D721Med (cell line): ENCODE data around the gene LALBA.

Experiments
- DNase-seq: peaks from one replicate; pipeline ENCODE4 v3.0.0; 2011; ENCODE audit warnings: low spot score; ENCODE audit not compliant: insufficient read length
- FAIRE-seq: peaks from 2 replicates; lab custom pipeline; 2011; peaks lifted over from hg19 to GRCh38; lab: Jason Lieb, UNC
- TF ChIP-seq, protein P1 (sequence below): IDR thresholded peaks from 2 replicates; pipeline ENCODE4 v1.5.1; 2012; ENCODE audit warnings: mild to moderate bottlenecking, control low read depth; ENCODE audit not compliant: insufficient read depth; ENCODE audit errors: missing control alignments

The LALBA gene

DNA sequence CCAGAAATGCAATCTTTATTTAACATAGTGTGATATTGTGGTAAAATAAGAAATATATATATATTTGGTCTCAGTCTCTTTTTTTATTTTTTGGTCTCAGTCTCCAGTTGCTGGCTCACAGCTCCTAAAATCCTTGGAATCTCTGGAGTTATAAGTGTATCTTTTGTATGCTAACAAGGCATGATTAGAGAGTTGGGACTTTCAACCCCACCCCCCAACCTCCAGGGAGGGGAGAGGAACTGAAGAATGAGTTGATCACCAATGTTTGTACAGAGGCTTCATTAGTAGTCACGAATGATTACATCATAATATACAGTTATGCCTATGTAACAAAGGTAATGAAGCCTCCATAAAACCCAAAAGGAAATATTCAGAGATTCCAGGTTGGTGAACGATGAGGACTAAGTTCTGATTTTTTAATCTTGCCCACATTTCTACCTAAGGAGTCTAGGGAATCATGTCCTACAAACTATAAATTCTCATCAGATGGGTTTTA is 22.8 kb upstream of the LALBA start:
- DNase-seq (no peak), FAIRE-seq (no peak)
- TF ChIP-seq, protein P1, sequence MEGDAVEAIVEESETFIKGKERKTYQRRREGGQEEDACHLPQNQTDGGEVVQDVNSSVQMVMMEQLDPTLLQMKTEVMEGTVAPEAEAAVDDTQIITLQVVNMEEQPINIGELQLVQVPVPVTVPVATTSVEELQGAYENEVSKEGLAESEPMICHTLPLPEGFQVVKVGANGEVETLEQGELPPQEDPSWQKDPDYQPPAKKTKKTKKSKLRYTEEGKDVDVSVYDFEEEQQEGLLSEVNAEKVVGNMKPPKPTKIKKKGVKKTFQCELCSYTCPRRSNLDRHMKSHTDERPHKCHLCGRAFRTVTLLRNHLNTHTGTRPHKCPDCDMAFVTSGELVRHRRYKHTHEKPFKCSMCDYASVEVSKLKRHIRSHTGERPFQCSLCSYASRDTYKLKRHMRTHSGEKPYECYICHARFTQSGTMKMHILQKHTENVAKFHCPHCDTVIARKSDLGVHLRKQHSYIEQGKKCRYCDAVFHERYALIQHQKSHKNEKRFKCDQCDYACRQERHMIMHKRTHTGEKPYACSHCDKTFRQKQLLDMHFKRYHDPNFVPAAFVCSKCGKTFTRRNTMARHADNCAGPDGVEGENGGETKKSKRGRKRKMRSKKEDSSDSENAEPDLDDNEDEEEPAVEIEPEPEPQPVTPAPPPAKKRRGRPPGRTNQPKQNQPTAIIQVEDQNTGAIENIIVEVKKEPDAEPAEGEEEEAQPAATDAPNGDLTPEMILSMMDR = no peak

DNA sequence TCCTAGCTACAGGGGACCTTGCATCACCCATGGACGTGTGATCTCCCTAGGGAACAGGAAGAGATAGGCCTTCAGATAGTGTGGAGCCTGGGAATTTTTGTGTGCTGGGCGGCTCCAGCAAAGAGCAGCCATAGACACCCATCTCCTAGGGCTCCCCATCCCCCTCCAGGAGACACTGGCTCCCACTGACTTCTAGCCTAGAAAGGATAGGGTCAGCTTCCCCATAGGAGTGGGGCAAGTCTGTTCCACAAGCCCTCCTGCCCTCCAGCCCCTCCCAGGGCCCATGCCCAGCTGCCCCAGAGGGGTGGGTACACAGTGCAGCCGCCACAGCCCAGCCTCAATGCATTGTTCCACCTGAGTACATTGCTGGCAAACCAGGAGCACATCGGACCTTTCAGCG is 16.5 kb upstream of the LALBA start:
- TF ChIP-seq, protein P1 = no peak
- FAIRE-seq (no peak), DNase-seq (no peak)

DNA sequence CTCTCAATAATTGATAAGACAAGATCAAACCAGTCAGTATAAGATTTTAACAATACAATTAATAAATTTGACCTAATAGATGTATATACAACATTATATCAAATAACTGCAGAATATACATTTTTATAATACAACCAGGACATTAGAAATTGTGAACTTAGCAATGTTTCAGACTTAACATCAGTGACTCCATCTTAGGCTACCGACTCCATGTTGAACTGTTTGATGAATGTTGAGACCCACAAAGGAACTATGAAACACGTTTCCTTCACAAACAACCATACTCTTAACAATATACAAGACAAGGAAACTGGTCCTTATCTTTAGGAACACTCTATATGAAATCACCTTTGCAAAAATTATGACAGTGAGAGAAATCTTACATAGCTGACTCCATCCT is 13.9 kb upstream of the LALBA start:
- no peak for DNase-seq
- TF ChIP-seq, protein P1 = no peak
- no peak for FAIRE-seq

DNA sequence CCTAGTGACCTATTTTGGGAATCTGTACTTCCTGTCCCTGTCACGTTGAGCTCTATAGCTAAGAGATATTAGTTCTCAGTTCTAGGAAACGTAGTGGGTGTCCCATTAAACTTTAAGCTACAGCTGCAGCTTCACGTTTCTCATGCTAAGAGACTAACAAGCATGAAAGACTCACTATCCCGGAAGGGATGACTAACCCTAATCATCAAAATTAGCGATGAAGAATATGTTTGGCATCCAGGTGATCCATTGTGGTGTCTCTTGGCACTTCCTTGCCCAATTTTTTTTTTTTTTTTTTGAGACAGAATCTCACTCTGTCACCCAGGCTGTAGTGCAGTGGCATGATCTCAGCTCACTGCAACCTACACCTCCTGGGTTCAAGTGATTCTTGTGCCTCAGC is 11.0 kb upstream of the LALBA start:
- DNase-seq (no peak), FAIRE-seq (no peak)
- TF ChIP-seq, protein P1 = no peak

DNA sequence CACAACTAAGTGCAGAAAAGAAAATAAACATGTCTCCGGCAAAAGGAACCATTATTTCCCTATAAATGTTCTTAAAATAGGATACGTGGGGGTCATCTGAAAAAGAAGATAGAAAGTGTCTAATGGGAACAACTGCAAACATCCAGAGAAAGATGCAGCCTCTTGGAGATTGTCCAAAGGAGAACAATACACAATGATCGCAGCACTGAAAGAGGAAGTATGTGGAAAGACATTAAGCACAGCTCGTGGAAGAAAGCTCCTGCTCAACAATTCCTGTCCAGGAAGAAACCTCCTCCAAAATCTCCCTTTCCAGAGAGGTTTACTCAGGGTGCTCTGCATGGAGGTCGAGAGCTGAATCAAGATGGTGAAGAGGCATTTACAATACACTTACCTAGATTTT is 2.5 kb upstream of the LALBA start:
- FAIRE-seq (no peak), DNase-seq (no peak)
- TF ChIP-seq, protein P1 = no peak

DNA sequence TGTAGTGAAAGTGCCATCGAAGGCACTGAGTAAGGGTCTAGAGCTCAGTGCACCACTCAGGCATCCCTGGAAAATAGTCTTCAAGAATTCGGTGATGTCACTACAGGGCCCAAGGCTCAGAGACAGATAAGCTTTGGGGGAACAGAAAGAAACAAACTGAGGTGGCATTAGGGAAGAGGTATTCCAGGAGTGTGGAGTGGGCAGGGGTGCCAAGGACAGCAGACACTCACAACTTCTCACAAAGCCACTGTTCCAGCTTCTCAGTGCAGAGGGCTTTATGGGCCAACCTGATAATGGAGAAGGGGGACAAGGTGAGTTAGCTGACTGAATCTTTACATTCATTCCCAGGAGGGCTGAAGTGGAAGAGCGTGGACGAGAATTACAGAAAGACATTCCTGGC is 2.1 kb downstream of the LALBA start:
- FAIRE-seq (no peak), DNase-seq (no peak)
- TF ChIP-seq, protein P1 = no peak

DNA sequence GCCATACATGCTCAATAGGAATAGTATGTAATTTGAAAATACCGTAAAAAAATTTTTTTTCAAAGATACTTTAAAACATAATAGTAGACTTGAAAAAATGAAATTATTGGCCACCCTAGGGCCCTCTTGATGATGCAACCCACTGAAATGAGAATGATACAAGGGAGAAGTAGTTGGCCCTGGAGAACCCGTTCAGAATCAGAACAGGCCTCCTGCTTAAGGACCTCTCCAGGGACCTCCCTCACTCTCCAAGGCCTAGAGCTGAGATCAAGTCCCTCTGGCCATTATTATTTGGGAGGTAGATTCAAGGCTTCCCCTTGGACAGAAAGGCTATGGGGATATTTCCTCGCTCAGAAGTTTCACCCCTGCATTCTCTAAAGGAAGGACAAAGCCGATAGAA is 11.9 kb downstream of the LALBA start:
- no peak for FAIRE-seq
- no peak for DNase-seq
- TF ChIP-seq, protein P1 = no peak
